SK-N-SH (cell line): ENCODE measurements around the gene PLXNA4. TPM values are rescaled to one million over a fixed set of nuclear protein-coding genes. Genes with fewer than 3 reads are reported as not detected.

Experiments used
- polyA plus RNA-seq, 3 experiments: library from polyadenylated mRNA; depleted of rRNA; stranded (reverse); fragments of >200 nt; gene quantifications; 2 replicates each; pipeline ENCODE4 v1.2.3, GENCODE V29; 2012
- TF ChIP-seq, protein P1 (sequence below): IDR thresholded peaks from 2 replicates; pipeline ENCODE4; 2012

PLXNA4 gene
- polyA plus RNA-seq, 1 of the 3 experiments (the other 2 are of a cell fraction) = 2.4 TPM

DNA sequence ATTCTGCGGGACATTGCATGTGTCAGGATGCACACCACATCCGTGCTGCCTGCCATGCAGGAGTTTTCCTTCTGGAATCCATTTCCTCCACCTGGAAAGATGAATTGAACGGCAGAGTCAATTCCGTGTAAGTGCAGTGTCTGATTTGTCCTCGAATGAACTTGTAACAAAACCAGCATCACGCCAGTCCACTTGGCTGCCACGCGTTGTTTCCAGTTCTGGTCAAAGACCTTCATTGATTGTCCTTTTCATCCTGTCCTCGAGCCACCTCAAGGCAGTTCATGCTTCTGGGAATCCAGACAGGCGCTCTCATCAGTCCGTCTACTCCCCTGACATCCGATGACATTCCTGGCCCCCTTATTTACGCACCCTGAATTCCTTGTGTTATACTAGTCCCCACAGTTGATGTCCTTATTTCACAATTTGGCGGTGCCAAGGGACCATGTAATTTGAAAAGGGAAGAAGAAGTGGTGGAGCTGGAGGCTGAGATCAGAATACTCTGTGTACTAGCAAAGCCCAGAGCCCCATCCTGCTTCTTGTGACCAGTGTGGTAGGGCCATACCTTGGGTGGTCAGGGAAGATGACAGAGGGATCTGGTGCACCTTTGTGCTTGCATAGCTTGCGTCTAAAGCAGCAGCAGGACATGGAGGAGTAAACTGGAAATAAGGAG is 502.2 kb downstream of the PLXNA4 start (continued):
- TF ChIP-seq, protein P1, sequence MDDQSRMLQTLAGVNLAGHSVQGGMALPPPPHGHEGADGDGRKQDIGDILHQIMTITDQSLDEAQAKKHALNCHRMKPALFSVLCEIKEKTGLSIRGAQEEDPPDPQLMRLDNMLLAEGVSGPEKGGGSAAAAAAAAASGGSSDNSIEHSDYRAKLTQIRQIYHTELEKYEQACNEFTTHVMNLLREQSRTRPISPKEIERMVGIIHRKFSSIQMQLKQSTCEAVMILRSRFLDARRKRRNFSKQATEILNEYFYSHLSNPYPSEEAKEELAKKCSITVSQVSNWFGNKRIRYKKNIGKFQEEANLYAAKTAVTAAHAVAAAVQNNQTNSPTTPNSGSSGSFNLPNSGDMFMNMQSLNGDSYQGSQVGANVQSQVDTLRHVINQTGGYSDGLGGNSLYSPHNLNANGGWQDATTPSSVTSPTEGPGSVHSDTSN = no peak
